Neural progenitor cell (in vitro differentiated cells): ENCODE measurements around the gene RFX3. TPM values are rescaled to one million over a fixed set of nuclear protein-coding genes. Genes with fewer than 3 reads are reported as not detected.

Source experiments
- DNase-seq: peaks from one replicate; pipeline ENCODE4 v3.0.0-alpha.2; 2016; ENCODE audit warnings: low spot score
- H2AFZ ChIP-seq: fragments of 200-600 bp; sonication (generic); replicated peaks from 2 replicates; pipeline ENCODE4 v1.6.1; 2016; ENCODE audit warnings: antibody characterized with exemption
- H3F3A ChIP-seq: fragments of 200-600 bp; sonication (generic); 2 replicates; pipeline ENCODE4 v1.6.1; 2016; ENCODE audit warnings: antibody characterized with exemption, low read depth
- H3K27ac ChIP-seq: fragments of 200-600 bp; sonication (generic); 2 replicates; pipeline ENCODE4 v1.5.1; 2016; ENCODE audit warnings: mild to moderate bottlenecking
- H3K27me3 ChIP-seq: fragments of 200-600 bp; sonication (generic); 2 replicates; pipeline ENCODE4 v1.6.1; 2016; ENCODE audit warnings: mild to moderate bottlenecking, moderate library complexity
- H3K36me3 ChIP-seq: fragments of 200-600 bp; sonication (generic); 2 replicates; pipeline ENCODE4 v1.5.1; 2016
- H3K4me1 ChIP-seq: fragments of 200-600 bp; sonication (generic); 2 replicates; pipeline ENCODE4 v1.6.1; 2016; ENCODE audit warnings: mixed run types
- H3K4me2 ChIP-seq: fragments of 200-600 bp; sonication (generic); 2 replicates; pipeline ENCODE4 v1.6.1; 2016
- H3K4me3 ChIP-seq: fragments of 200-600 bp; sonication (generic); 2 replicates; pipeline ENCODE4 v1.5.1; 2016
- H3K79me2 ChIP-seq: fragments of 200-600 bp; sonication (generic); 2 replicates; pipeline ENCODE4 v1.6.1; 2016; ENCODE audit warnings: low read depth
- H3K9ac ChIP-seq: fragments of 200-600 bp; sonication (generic); 2 replicates; pipeline ENCODE4 v1.6.1; 2016
- H3K9me3 ChIP-seq: fragments of 200-600 bp; sonication (generic); 2 replicates; pipeline ENCODE4 v1.5.1; 2016; ENCODE audit warnings: low read depth
- H4K20me1 ChIP-seq: fragments of 200-600 bp; sonication (generic); 2 replicates; pipeline ENCODE4 v1.6.1; 2016; ENCODE audit warnings: low read depth
- H3K27ac Mint-ChIP-seq: 3 replicates; pipeline ENCODE4 v1.8.0; 2021; ENCODE audit warnings: mixed read lengths
- H3K27me3 Mint-ChIP-seq: 2 replicates; pipeline ENCODE4 v1.8.0; 2022; ENCODE audit warnings: low read depth, mild to moderate bottlenecking, inconsistent platforms, moderate library complexity, mixed read lengths; ENCODE audit not compliant: insufficient read depth
- H3K36me3 Mint-ChIP-seq: 3 replicates; pipeline ENCODE4 v1.8.0; 2021; ENCODE audit warnings: mixed read lengths
- H3K4me1 Mint-ChIP-seq: 3 replicates; pipeline ENCODE4 v1.8.0; 2021; ENCODE audit warnings: mixed read lengths
- H3K4me3 Mint-ChIP-seq: 3 replicates; pipeline ENCODE4 v1.8.0; 2021; ENCODE audit warnings: mild to moderate bottlenecking, moderate library complexity, mixed read lengths
- H3K9me3 Mint-ChIP-seq: 3 replicates; pipeline ENCODE4 v1.8.0; 2020; ENCODE audit warnings: mixed read lengths
- CTCF ChIP-seq: fragments of 200-600 bp; sonication (generic); IDR thresholded peaks from 2 replicates; pipeline ENCODE4 v1.5.1; 2017; ENCODE audit warnings: antibody characterized with exemption, mild to moderate bottlenecking
- EZH2 ChIP-seq: fragments of 200-600 bp; sonication (generic); IDR thresholded peaks from 2 replicates; pipeline ENCODE4 v1.6.1; 2017; ENCODE audit warnings: antibody characterized with exemption, mild to moderate bottlenecking, moderate library complexity
- EZH2phosphoT487 ChIP-seq: fragments of 200-600 bp; sonication (generic); IDR thresholded peaks from 2 replicates; pipeline ENCODE4 v1.6.1; 2017; ENCODE audit warnings: antibody characterized with exemption
- total RNA-seq: library from RNA; depleted of rRNA; stranded (reverse); fragments of >200 nt; gene quantifications from 2 replicates; pipeline ENCODE4 v1.2.3, GENCODE V29; 2015; ENCODE audit warnings: low replicate concordance

The RFX3 gene
- total RNA-seq, 1 donor from 2014 or later = 39.6 TPM

GRCh38 chr9:3214741-3215140, 311.1 kb downstream of the RFX3 start:
- Histone ChIP-seq H3K9ac (no peak overlapping the region), H4K20me1 (no peaks in the 10 kb centered on the region), H2AFZ (no peak overlapping the region), H3K79me2 (no peaks in the 10 kb centered on the region), H3K36me3 (no peaks in the 10 kb centered on the region), H3K4me3 (no peak overlapping the region), H3K4me2 (no peak overlapping the region), H3K27ac (no peak overlapping the region), H3K9me3 (no peaks in the 10 kb centered on the region), H3K27me3 (no peaks in the 10 kb centered on the region), H3F3A (peaks cover 3% of the 10 kb centered on the region), H3K4me1 (peaks cover 11% of the 10 kb centered on the region)
- Mint-ChIP-seq H3K36me3 (no peaks in the 10 kb centered on the region), H3K4me1 (peaks cover 15% of the 10 kb centered on the region), H3K27me3 (peaks cover 2% of the 10 kb centered on the region), H3K27ac (peak overlapping the region; percentile 29), H3K4me3 (no peak overlapping the region), H3K9me3 (peaks cover 2% of the 10 kb centered on the region)
- TF ChIP-seq EZH2 = no peak
- no peak for TF ChIP-seq CTCF
- TF ChIP-seq EZH2phosphoT487 = no peak
- DNase-seq = no peak

GRCh38 chr9:3205421-3206095, 320.2 kb downstream of the RFX3 start:
- DNase-seq = no peak
- Histone ChIP-seq H3F3A (no peaks in the 10 kb centered on the region), H3K4me2 (no peak overlapping the region), H3K4me3 (no peak overlapping the region), H3K36me3 (no peaks in the 10 kb centered on the region), H3K27me3 (no peaks in the 10 kb centered on the region), H3K9me3 (no peaks in the 10 kb centered on the region), H3K9ac (no peak overlapping the region), H3K4me1 (peaks cover under 1% of the 10 kb centered on the region), H3K79me2 (no peaks in the 10 kb centered on the region), H2AFZ (no peak overlapping the region), H4K20me1 (no peaks in the 10 kb centered on the region), H3K27ac (no peak overlapping the region)
- TF ChIP-seq EZH2 (no peak), CTCF (no peak), EZH2phosphoT487 (no peak)
- Mint-ChIP-seq H3K27ac (no peak overlapping the region), H3K36me3 (no peaks in the 10 kb centered on the region), H3K9me3 (peaks cover 5% of the 10 kb centered on the region), H3K4me3 (no peak overlapping the region), H3K4me1 (peaks cover 3% of the 10 kb centered on the region), H3K27me3 (no peaks in the 10 kb centered on the region)

- no peaks in the 10 kb centered on the region for H3F3A ChIP-seq
- H3K4me3 ChIP-seq = no peak overlapping the region
- H3K4me3 Mint-ChIP-seq = no peak overlapping the region
- H3K36me3 Mint-ChIP-seq = no peaks in the 10 kb centered on the region
- H3K4me1 ChIP-seq = no peaks in the 10 kb centered on the region
- TF ChIP-seq EZH2phosphoT487 (no peak), CTCF (no peak), EZH2 (no peak)
- H3K9me3 ChIP-seq = no peaks in the 10 kb centered on the region
- H2AFZ ChIP-seq = no peak overlapping the region
- no peak overlapping the region for H3K9ac ChIP-seq
- H4K20me1 ChIP-seq = no peaks in the 10 kb centered on the region
- no peaks in the 10 kb centered on the region for H3K79me2 ChIP-seq
- H3K4me2 ChIP-seq = no peak overlapping the region
- H3K27me3 Mint-ChIP-seq = no peaks in the 10 kb centered on the region
- no peak for DNase-seq
- H3K4me1 Mint-ChIP-seq = no peaks in the 10 kb centered on the region
- no peaks in the 10 kb centered on the region for H3K36me3 ChIP-seq
- no peak overlapping the region for H3K27ac Mint-ChIP-seq
- H3K27ac ChIP-seq = no peak overlapping the region
- peaks cover 5% of the 10 kb centered on the region for H3K9me3 Mint-ChIP-seq
- H3K27me3 ChIP-seq = no peaks in the 10 kb centered on the region
These were observed 325.4 kb downstream of the RFX3 start for GRCh38 chr9:3200331-3200774.
